Brain microvascular endothelial cell (primary cell): ENCODE results near the gene WDR36.

ENCODE experiments used
- DNase-seq: peaks from one replicate; pipeline ENCODE4 v3.0.0-alpha.2; 2020
- H3K27ac ChIP-seq: fragments of 250-450 bp; sonication (Bioruptor Pico); 2 replicates; pipeline ENCODE4 v1.5.1; 2020; ENCODE audit warnings: mild to moderate bottlenecking, moderate library complexity
- H3K27me3 ChIP-seq: fragments of 250-450 bp; sonication (Bioruptor Pico); replicated peaks from 2 replicates; pipeline ENCODE4 v1.5.1; 2020; ENCODE audit warnings: mild to moderate bottlenecking
- H3K36me3 ChIP-seq: fragments of 250-450 bp; sonication (Bioruptor Pico); replicated peaks from 2 replicates; pipeline ENCODE4 v1.5.1; 2020; ENCODE audit warnings: mild to moderate bottlenecking
- H3K4me3 ChIP-seq: 2 replicates; pipeline ENCODE4 v1.5.1; 2011; ENCODE audit warnings: low read depth, mild to moderate bottlenecking, control low read depth, low read length, moderate library complexity
- CTCF ChIP-seq: IDR thresholded peaks from 2 replicates; pipeline ENCODE4 v1.5.1; 2011; ENCODE audit warnings: low read depth, mild to moderate bottlenecking, moderate library complexity, low read length, control low read depth, inconsistent platforms; ENCODE audit errors: missing control alignments
- in situ Hi-C: cut with HindIII; loops from 2 replicates; pipeline ENCODE4 v1.10.0; 2017; ENCODE audit warnings: low sequenced_read_pairs, low pct_ligation_motif_present

Gene WDR36

GRCh38 chr5:111170279-111170678, 78.1 kb downstream of the WDR36 start:
- DNase-seq, result no peak
- no peak for TF ChIP-seq CTCF
- H3K36me3 ChIP-seq, result no peaks in the 10 kb centered on the region
- H3K4me3 ChIP-seq, result no peak overlapping the region
- H3K27me3 ChIP-seq, result no peaks in the 10 kb centered on the region
- in situ Hi-C loops, result no loop called here
- no peak overlapping the region for H3K27ac ChIP-seq

DNA sequence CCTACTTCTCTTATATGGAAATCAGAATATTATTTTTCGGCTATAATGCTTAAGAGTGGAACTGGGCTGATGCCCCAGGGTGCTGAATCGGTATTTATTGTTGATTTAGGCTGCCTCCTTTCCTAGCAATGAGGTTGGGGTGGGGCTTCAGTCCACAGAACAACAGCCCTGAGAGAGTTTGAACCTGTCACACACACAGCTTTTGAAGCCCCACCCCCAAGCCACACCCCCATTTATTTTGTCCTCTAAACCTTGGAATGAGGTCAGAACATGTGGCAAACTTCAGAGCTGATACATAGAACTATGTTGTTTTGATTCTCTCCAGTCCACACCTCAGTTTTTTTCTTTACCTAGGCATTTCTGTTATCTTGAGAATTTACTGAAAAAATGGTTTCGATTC, 80.4 kb downstream of the WDR36 start:
- no peaks in the 10 kb centered on the region for H3K27me3 ChIP-seq
- H3K36me3 ChIP-seq, result no peaks in the 10 kb centered on the region
- in situ Hi-C loops, result no loop called here
- no peak for DNase-seq
- no peak overlapping the region for H3K4me3 ChIP-seq
- H3K27ac ChIP-seq, result no peak overlapping the region
- no peak for TF ChIP-seq CTCF

DNA sequence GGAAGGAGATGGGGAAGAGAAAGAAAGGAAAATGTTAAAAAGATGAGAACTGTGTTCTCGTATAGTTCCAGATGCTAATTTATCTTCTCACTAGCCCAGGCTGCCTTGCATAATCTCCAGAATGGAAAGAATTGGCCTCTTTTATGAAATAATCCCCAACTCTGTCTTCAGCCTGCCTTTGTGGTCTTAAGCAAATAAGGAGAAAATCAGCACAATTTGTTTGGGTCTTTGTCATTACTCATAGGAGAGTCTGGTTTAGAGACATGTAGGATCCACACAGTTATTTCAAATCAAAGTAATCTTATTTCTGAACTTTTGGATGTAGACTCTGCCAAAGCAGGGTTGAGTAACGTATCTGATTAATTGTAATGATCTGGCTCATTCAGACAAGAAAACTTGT, 81.3 kb downstream of the WDR36 start:
- H3K4me3 ChIP-seq, result no peak overlapping the region

More for the DNA sequence above, 81.3 kb downstream of the WDR36 start:
- no peak for TF ChIP-seq CTCF
- Histone ChIP-seq H3K27ac (no peak overlapping the region), H3K27me3 (no peaks in the 10 kb centered on the region), H3K36me3 (no peaks in the 10 kb centered on the region)
- in situ Hi-C loops, result no loop called here
- no peak for DNase-seq
